C4-2B (cell line): Measurements from ENCODE around the gene C10orf71.

Source experiments
- ZFX ChIP-seq: fragments of 450-650 bp; IDR thresholded peaks from 2 replicates; pipeline ENCODE4 v1.6.1; 2017
- TF ChIP-seq, protein P1 (sequence below): fragments of 450-650 bp; conservative IDR thresholded peaks from 2 replicates; pipeline ENCODE4 v1.5.1; 2017; ENCODE audit warnings: mild to moderate bottlenecking

DNA sequence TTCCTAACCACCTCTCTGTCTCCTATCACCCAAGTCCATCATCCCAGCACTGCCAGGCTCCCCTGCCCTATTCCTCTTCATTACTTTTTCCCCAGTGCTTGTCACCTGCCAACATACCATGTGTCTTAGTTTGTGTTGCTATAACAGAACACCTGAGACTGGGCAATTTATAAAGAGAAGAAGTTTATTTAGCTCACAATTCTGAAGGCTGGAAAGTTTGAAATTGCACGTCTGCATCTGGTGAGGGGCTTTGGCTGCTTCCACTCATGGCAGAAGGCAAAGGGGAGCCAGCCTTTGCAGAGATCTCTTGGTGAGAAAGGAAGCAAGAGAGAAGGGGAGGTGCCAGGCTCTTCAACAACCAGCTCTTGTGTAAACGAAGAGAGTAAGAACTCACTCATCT is 49.6 kb downstream of the C10orf71 start:
- TF ChIP-seq, protein P1, sequence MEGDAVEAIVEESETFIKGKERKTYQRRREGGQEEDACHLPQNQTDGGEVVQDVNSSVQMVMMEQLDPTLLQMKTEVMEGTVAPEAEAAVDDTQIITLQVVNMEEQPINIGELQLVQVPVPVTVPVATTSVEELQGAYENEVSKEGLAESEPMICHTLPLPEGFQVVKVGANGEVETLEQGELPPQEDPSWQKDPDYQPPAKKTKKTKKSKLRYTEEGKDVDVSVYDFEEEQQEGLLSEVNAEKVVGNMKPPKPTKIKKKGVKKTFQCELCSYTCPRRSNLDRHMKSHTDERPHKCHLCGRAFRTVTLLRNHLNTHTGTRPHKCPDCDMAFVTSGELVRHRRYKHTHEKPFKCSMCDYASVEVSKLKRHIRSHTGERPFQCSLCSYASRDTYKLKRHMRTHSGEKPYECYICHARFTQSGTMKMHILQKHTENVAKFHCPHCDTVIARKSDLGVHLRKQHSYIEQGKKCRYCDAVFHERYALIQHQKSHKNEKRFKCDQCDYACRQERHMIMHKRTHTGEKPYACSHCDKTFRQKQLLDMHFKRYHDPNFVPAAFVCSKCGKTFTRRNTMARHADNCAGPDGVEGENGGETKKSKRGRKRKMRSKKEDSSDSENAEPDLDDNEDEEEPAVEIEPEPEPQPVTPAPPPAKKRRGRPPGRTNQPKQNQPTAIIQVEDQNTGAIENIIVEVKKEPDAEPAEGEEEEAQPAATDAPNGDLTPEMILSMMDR, result no peak
- no peak for TF ChIP-seq ZFX
